PFSK-1 (cell line): Measurements from ENCODE around the gene NCF2.

ENCODE experiments used
- POLR2AphosphoS5 ChIP-seq: IDR thresholded peaks from 2 replicates; pipeline ENCODE4 v1.6.1; 2012; ENCODE audit warnings: low read depth, mild to moderate bottlenecking, control low read depth, low read length, moderate library complexity
- SIN3A ChIP-seq: IDR thresholded peaks from 2 replicates; pipeline ENCODE4 v1.6.1; 2012; ENCODE audit warnings: mild to moderate bottlenecking, low read length, moderate library complexity, borderline replicate concordance; ENCODE audit not compliant: insufficient read depth

- TF ChIP-seq SIN3A (peak; percentile 65; the same call in 1 of the 2 replicates), POLR2AphosphoS5 (peak; percentile 85)
Observed at GRCh38 chr1:183635606-183636333, 45.5 kb upstream of the NCF2 start, which contains the start of gene ARPC5.
